NCI-H748 (cell line): ENCODE results near the gene GARIN3.
"Not testable (repeated sequence)": the region's sequence is repeated elsewhere in the genome, so short reads cannot be mapped to it uniquely, and the experiment has no call there.

Experiments used
- DNase-seq: peaks from one replicate; lab custom pipeline; 2025; ENCODE audit not compliant: unreplicated experiment; lab: John Stamatoyannopoulos, UW

The GARIN3 gene

GRCh38 chr5:157166214-157167213 is at the start of gene GARIN3:
Gene GARIN3, minus strand, starts transcription at chr5:157166264. Its CDS starts 96 bp downstream, at chr5:157166168.
- DNase-seq: no peak

GRCh38 chr5:157215514-157216167 is 49.6 kb upstream of the GARIN3 start:
- DNase-seq: no peak

- no peak for DNase-seq
Observed at GRCh38 chr5:157214861-157215513, 48.9 kb upstream of the GARIN3 start.

GRCh38 chr5:157214415-157214814 is 48.4 kb upstream of the GARIN3 start:
- DNase-seq: no peak

- no peak for DNase-seq
Observed at GRCh38 chr5:157213527-157214243, 47.6 kb upstream of the GARIN3 start.

- no peak for DNase-seq
Observed at GRCh38 chr5:157212307-157212706, 46.2 kb upstream of the GARIN3 start.

- DNase-seq: not testable (repeated sequence)
Observed at GRCh38 chr5:157210652-157211051, 44.6 kb upstream of the GARIN3 start.

GRCh38 chr5:157205708-157206107 is 39.6 kb upstream of the GARIN3 start:
- DNase-seq: no peak

GRCh38 chr5:157204765-157205164 is 38.7 kb upstream of the GARIN3 start:
- DNase-seq: no peak

GRCh38 chr5:157203417-157203816 is 37.4 kb upstream of the GARIN3 start:
- DNase-seq: no peak

GRCh38 chr5:157201857-157202256 is 35.8 kb upstream of the GARIN3 start:
- no peak for DNase-seq

- DNase-seq: no peak
Observed at GRCh38 chr5:157198277-157198986, 32.4 kb upstream of the GARIN3 start.

GRCh38 chr5:157197086-157197485 is 31.0 kb upstream of the GARIN3 start:
- no peak for DNase-seq

- DNase-seq: no peak
Observed at GRCh38 chr5:157196045-157196444, 30.0 kb upstream of the GARIN3 start.

- DNase-seq: no peak
Observed at GRCh38 chr5:157193699-157194424, 27.8 kb upstream of the GARIN3 start.

GRCh38 chr5:157189223-157189622 is 23.2 kb upstream of the GARIN3 start:
- DNase-seq: no peak

GRCh38 chr5:157188270-157188669 is 22.2 kb upstream of the GARIN3 start:
- no peak for DNase-seq

- DNase-seq: no peak
Observed at GRCh38 chr5:157187046-157187754, 21.1 kb upstream of the GARIN3 start.
